ENCODE measurements around the gene ST7L.

DNA sequence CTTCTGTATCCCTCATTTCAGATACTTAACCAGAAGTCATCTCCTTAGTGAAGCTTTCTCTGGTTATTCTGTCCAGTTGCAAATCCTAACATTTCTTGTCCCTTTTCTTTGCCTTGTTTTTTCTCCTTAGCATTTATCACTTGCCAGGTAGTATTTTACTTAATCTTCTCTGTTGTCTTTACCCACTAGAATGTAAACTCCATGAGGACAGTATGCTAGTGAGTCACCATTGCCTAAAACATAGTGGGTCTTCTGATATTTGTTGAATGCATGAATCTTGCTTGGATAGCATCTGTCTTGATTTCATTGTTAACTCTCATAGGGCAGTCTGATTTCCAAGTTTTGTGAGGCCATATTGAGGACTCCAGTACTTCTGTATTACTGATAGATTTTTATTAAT, 10.3 kb upstream of the ST7L start:
- TF ChIP-seq, protein P1, sequence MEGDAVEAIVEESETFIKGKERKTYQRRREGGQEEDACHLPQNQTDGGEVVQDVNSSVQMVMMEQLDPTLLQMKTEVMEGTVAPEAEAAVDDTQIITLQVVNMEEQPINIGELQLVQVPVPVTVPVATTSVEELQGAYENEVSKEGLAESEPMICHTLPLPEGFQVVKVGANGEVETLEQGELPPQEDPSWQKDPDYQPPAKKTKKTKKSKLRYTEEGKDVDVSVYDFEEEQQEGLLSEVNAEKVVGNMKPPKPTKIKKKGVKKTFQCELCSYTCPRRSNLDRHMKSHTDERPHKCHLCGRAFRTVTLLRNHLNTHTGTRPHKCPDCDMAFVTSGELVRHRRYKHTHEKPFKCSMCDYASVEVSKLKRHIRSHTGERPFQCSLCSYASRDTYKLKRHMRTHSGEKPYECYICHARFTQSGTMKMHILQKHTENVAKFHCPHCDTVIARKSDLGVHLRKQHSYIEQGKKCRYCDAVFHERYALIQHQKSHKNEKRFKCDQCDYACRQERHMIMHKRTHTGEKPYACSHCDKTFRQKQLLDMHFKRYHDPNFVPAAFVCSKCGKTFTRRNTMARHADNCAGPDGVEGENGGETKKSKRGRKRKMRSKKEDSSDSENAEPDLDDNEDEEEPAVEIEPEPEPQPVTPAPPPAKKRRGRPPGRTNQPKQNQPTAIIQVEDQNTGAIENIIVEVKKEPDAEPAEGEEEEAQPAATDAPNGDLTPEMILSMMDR (IDR thresholded peaks at IDR 0.05; ENCODE audit: borderline replicate concordance, extremely low read depth, low read length, poor library complexity, severe bottlenecking): no peak
- TF ChIP-seq EZH2 (IDR thresholded peaks at IDR 0.05; ENCODE audit: borderline replicate concordance, low read depth, low read length, severe bottlenecking): no peak
